ENCODE results near the gene LRRC59.
"Not testable (repeated sequence)": the region's sequence is repeated elsewhere in the genome, so short reads cannot be mapped to it uniquely, and the experiment has no call there.

The LRRC59 gene

DNA sequence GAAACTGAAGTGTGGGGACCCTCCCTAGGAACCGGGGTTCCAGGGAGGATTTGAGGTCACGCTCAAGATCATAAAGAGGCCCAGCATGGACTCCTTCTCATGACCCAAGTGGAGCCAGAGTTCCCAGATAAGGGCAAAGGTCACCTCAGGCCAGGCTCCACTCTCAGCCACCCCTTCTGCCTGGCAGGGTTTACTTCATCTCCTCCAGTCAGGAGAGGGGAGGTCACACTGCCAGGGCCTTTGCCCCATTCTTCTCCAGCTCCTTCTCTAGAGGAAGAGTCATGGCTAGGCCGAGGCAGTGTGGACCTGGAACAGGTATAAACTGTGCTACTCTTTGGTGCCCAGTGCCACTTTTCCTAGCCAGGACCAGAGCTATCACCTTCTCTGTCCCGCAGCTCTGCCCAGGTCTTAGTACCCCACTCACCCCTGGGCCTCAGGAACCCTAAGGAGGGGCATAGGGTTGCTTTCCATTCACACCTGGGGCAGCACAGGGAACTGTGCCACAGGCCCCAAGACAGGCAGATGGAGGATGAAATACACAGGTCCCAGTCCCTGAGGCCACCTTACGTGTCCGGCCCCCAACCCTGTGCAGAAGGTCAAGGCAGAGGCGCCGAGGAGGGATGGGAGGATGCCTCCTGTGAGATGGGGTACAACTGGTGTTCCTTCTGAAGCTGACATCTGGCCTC, 27.8 kb upstream of the LRRC59 start:
- DNase-seq (ENCODE audit: low spot score) = no peak

DNA sequence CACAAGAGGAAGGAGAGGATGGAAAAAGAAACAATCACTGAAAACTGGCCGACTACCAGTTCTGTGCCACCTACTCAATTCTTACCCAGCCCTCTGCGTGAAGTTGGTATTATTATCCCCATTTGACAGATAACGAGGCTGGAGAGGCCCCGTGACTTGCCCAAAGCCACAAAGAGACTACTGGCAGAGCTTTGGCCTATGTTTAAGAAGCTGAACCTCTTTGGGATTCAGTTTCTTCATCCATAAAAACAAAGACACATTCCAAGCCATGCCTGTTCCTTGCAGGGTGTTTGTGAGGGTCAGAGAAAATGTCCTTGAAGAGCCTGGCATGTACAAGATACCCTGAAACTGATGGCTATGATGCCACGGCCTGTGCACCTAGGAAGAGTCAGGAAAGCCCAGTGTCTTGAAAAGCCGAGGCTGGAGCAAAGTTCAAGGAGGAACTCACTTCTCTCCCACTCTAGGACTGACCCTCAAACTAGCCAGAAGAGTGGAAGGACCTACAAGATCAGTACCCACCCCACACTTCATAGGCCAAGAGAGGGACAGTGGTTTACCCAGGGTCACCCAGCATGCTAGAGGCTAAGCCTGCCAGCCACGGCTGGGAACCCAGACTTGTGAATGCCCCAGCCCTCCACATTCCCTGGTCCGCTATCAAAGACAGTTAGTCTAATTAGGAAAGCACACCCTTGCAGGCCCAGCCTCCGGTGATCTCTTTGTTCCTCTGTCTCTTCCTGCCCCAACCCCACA, 27.1 kb upstream of the LRRC59 start:
- no peak for DNase-seq (ENCODE audit: low spot score)

GRCh38 chr17:50423553-50424159, 26.3 kb upstream of the LRRC59 start:
- DNase-seq (ENCODE audit: low spot score) = no peak

- DNase-seq (ENCODE audit: low spot score) = no peak
These were observed 25.4 kb upstream of the LRRC59 start for GRCh38 chr17:50422738-50423137.

- no peak for DNase-seq (ENCODE audit: low spot score)
These were observed 24.2 kb upstream of the LRRC59 start for GRCh38 chr17:50421308-50422051.

- DNase-seq (ENCODE audit: low spot score) = no peak
These were observed 23.2 kb upstream of the LRRC59 start for GRCh38 chr17:50420419-50421112.

- DNase-seq (ENCODE audit: low spot score) = not testable (repeated sequence)
These were observed 22.3 kb upstream of the LRRC59 start for GRCh38 chr17:50419577-50419976.

GRCh38 chr17:50414808-50415207, 17.5 kb upstream of the LRRC59 start:
- no peak for DNase-seq (ENCODE audit: low spot score)

DNA sequence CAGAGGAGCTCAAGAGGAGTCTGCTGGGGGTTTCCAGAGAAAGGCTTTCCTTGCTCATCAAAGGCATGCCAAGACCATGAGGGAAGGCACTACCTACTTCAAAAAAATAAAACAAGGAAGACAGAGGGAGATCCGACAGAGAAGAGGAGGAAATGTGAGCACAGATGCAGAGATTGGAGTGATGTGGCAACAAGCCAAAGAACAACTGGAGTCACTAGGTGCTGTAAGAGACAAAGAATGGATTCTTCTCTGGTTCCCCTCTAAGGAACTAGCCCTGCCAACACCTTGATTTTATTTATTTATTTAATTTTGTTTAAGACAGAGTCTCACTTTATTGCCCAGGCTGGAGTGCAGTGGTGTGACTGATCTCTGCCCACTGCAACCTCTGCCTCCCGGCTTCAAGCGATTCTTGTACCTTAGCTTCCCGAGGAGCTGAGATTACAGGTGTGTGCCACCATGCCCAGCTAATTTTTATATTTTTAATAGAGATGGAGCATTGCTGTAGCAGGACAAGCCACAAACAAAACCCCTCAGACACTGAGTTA, 14.9 kb upstream of the LRRC59 start:
- no peak for DNase-seq (ENCODE audit: low spot score)

GRCh38 chr17:50407921-50408320, 10.6 kb upstream of the LRRC59 start:
- no peak for DNase-seq (ENCODE audit: low spot score)

GRCh38 chr17:50406578-50406977, 9.3 kb upstream of the LRRC59 start:
- no peak for DNase-seq (ENCODE audit: low spot score)

DNA sequence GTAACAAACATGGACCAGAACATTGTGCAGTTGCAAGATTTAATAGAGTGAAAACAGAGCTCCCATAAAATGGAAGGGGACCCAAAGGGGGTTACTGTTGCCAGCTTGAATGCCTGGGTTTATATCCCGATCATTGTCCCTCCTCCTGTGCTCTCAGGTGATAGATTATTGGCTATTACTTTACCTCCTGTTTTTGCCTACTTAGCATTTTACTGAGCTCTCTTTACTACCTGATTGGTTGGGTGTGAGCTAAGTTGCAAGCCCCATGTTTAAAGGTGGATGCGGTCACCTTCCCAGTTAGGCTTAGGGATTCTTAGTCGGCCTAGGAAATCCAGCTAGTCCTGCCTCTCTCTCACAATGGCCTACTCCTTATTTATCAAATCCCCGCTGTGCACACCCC, 8.0 kb upstream of the LRRC59 start:
- DNase-seq (ENCODE audit: low spot score) = not testable (repeated sequence)

GRCh38 chr17:50399591-50399990, 2.3 kb upstream of the LRRC59 start:
- not testable (repeated sequence) for DNase-seq (ENCODE audit: low spot score)

DNA sequence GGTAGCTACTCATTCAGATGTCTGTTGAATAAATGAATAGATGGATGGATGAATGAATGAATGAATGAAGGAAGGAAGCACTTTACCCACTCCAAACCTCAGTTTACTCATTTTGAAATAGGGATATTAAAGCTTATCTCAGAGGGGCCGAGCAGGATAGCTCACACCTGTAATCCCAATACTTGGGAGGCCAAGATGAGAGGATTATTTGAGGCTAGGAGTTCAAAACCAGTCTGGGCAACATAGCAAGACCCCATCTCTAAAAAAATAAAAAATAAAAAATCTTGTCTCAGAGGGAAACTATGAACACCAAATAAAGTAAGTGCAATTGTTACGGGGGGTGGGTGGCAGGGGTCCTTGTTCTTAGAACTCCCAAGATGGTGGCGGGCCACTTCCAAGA, 1.3 kb upstream of the LRRC59 start:
- DNase-seq (ENCODE audit: low spot score) = not testable (repeated sequence)

GRCh38 chr17:50397919-50398285, 579 bp upstream of the LRRC59 start:
- DNase-seq (ENCODE audit: low spot score) = no peak

DNA sequence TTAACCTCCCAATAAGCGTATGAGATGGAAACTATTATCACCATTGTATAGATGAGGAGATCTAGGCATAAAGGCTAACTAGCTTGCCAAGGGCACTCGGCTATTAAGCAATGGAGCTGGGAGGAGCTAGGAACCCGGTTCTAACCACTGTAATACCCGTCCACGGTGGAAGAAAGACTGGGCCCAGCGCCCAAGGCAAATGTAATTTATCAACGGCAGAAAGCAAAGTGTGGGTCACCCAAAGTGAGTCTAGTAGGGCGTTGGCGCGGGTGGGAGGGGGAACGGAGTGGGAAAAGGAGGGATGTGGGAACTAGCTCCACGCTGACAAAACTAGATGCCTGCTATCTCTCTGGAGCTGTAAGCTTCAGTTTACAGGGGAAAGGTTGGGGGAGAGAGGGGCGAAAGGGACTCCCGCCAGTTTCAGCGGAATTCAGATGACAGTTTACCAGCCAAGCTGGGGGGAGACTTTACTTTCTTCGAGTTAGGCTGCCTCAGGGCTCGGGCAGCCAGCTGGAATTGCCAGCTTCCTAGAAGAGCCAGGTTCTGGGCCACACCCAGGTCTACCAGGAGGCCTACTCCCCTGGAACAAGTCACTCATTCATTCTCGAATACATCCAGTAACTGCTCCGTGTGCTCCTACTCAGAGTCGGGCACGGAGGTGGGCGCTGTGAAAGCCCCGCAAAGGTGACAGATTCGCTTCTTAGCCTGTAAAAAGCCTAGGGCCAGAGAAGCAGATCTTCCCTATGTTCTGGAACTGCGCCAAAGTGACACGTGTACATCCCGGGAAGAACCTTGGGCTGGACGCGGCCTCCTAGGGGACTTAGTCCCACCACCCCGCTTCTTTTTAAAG, 837 bp downstream of the LRRC59 start:
- no peak for DNase-seq (ENCODE audit: low spot score)

- DNase-seq (ENCODE audit: low spot score) = no peak
These were observed 2.6 kb downstream of the LRRC59 start for GRCh38 chr17:50394711-50395110.

- no peak for DNase-seq (ENCODE audit: low spot score)
These were observed 3.6 kb downstream of the LRRC59 start for GRCh38 chr17:50393700-50394099.

DNA sequence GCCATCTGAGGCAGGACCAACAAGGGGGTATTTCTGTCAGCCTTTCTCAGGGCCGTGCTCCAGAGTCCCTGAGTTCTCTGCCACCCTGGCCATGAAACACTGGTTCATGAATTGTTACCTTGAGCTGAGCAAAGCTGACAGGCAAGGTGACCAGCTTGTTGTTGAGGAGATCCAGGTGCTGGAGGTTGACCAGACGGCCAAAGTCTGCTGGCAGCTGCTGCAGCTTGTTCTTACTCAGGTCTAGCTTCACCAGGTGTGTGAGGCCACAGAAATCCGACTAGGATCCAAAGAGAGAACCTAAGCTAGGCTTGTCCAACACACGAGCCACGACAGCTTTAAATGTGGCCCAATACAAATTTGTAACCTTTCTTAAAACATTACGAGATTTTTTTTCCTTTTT, 4.7 kb downstream of the LRRC59 start:
- DNase-seq (ENCODE audit: low spot score) = no peak

- DNase-seq (ENCODE audit: low spot score) = no peak
These were observed 7.8 kb downstream of the LRRC59 start for GRCh38 chr17:50389534-50389933.

DNA sequence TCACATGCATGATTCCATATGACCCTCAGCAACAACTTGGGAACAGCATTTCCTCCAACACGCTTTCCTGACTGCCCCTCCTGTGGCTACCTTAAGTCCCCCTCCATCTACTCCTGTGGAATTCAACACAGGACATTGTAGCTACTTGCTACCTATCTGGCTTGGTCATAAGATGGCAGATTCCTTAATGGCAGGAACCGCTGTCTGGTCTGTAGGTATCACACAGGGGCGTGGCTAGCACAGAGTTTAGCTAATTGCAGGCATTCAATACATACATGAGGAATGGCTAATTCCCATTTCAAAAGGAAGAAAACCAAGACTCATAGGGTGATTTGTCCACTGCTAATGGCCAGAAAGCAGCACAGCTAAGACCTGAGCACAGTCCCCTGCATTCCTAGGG, 8.6 kb downstream of the LRRC59 start:
- DNase-seq (ENCODE audit: low spot score) = no peak
